Measurements from ENCODE around the gene DTX1. TPM values are rescaled to one million over a fixed set of nuclear protein-coding genes. Genes with fewer than 3 reads are reported as not detected.

DTX1 gene
- total RNA-seq, 4 donors from 2014 or later = 17.3 to 38.1 (median 25.4) TPM

DNA sequence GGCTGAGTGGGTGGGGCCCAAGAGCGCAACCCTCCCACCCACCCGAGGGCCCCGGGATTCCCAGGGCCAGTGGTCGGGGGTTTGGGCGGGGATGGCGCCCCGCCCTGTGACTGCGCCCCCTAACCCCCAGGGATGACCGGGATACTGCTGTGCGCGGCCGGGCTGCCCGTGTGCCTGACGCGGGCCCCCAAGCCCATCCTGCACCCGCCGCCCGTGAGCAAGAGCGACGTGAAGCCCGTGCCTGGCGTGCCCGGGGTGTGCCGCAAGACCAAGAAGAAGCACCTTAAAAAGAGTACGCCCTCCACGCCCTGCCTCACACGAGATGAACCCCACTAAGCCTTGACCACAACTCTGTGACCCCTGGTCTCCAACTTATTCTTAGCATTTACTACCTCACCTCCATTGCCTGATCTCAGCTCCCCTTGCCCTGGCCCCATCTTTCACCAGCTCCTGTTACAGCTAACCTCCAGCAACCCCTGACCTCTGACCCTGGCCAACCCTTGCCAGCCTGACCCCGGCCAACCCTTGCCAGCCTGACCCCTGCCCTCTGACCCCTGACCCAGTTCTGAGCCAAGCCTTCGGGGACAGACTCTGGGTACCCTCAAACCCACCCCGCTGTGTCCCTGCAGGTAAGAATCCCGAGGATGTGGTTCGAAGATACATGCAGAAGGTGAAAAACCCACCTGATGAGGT, 37.0 kb downstream of the DTX1 start:
- TF ChIP-seq, protein P1, sequence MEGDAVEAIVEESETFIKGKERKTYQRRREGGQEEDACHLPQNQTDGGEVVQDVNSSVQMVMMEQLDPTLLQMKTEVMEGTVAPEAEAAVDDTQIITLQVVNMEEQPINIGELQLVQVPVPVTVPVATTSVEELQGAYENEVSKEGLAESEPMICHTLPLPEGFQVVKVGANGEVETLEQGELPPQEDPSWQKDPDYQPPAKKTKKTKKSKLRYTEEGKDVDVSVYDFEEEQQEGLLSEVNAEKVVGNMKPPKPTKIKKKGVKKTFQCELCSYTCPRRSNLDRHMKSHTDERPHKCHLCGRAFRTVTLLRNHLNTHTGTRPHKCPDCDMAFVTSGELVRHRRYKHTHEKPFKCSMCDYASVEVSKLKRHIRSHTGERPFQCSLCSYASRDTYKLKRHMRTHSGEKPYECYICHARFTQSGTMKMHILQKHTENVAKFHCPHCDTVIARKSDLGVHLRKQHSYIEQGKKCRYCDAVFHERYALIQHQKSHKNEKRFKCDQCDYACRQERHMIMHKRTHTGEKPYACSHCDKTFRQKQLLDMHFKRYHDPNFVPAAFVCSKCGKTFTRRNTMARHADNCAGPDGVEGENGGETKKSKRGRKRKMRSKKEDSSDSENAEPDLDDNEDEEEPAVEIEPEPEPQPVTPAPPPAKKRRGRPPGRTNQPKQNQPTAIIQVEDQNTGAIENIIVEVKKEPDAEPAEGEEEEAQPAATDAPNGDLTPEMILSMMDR (IDR thresholded peaks at IDR 0.05) = no peak
- TF ChIP-seq POLR2A (IDR thresholded peaks at IDR 0.05) = no peak
- no peak for TF ChIP-seq EP300 (IDR thresholded peaks at IDR 0.05)
- no peak overlapping the region for H3K4me3 ChIP-seq
- H3K9me3 ChIP-seq = no peaks in the 10 kb centered on the region
- H3K27me3 ChIP-seq = peaks cover 0 to 5% of the 10 kb centered on the region in 2 donors
- no peak for DNase-seq (ENCODE audit: low spot score in 2 of 2)
- H3K27ac ChIP-seq = no peak overlapping the region
- H3K36me3 ChIP-seq = no peaks in the 10 kb centered on the region
- peaks cover 0 to 25% (median 8%) of the 10 kb centered on the region in 4 donors for H3K4me1 ChIP-seq
- WGBS, 2 donors = 49 to 67% methylated on average over 24 to 25 of the region's 32 CpGs

- H3K27me3 ChIP-seq = peaks cover 0 to 8% of the 10 kb centered on the region in 2 donors
- no peak for TF ChIP-seq POLR2A (IDR thresholded peaks at IDR 0.05)
- no peak overlapping the region for H3K27ac ChIP-seq
- no peaks in the 10 kb centered on the region for H3K9me3 ChIP-seq
- H3K4me1 ChIP-seq = peaks cover 0 to 27% (median 6%) of the 10 kb centered on the region in 4 donors
- H3K4me3 ChIP-seq = no peak overlapping the region
- no peak for DNase-seq (ENCODE audit: low spot score in 2 of 2)
- no peaks in the 10 kb centered on the region for H3K36me3 ChIP-seq
- 90 to 97% methylated on average over 14 to 15 of the region's 16 CpGs for WGBS, 2 donors
Observed at GRCh38 chr12:113094738-113095137, 38.2 kb downstream of the DTX1 start.

DNA sequence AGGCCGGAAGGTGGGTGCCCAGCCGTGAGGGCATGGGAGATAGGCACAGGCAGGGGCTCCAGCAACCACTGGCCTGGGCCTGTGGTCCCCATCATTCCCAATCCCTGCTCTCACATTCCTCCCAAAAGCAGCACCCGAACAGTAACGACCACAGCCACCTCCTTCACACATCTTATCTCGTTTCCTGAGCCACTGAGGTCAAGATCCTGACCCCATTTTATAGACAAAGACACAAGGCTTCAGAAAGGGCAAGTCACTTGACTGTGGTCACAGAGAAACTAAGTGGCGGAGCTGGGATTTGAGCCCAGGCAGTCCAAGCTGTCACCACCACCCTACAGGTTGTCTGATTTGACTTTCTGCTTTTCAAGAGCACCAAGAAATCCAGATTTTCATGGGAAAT, 38.9 kb downstream of the DTX1 start:
- 48 to 52% methylated on average over 6 of the region's 6 CpGs for WGBS, 2 donors
- peaks cover 0 to 13% of the 10 kb centered on the region in 2 donors for H3K27me3 ChIP-seq
- DNase-seq (ENCODE audit: low spot score in 2 of 2) = no peak
- TF ChIP-seq POLR2A (IDR thresholded peaks at IDR 0.05) = no peak
- no peak for TF ChIP-seq EP300 (IDR thresholded peaks at IDR 0.05)
- TF ChIP-seq, protein P1 (IDR thresholded peaks at IDR 0.05) = no peak
- H3K9me3 ChIP-seq = no peaks in the 10 kb centered on the region
- peaks cover 0 to 27% (median 6%) of the 10 kb centered on the region in 4 donors for H3K4me1 ChIP-seq
- no peak overlapping the region for H3K27ac ChIP-seq
- H3K4me3 ChIP-seq = no peak overlapping the region
- H3K36me3 ChIP-seq = no peaks in the 10 kb centered on the region

DNA sequence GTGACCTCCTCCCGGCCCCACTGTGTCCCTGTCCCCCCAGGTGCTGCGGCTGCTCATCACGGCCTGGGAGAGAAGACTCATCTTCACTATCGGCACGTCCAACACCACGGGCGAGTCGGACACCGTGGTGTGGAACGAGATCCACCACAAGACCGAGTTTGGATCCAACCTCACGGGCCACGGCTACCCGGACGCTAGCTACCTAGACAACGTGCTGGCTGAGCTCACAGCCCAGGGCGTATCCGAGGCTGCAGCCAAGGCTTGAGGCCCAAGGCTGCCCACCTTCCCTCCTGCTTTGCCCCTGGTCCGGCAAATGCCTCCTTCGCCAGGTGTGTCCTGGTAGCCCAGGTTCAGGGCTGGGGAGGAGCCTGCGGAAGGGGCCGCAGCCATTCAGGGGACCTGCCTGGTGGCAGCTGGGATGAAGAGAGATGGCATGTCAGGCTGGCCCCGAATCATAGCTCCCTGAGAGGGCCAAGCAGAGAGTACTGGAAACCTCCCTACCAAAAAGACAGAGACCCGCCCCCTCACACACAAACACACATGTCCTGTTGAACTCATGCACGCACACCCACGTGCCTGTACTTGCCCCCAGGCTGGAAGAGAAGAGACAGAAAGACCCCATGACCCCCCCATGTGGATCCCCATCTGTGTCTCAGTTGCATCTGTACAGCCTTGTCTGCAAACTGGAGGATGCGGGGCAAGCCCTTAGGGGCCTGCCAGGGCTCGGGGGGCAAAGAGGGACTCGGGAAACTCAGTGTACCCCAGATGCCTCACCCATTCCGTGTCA, 40.3 kb downstream of the DTX1 start:
- Histone ChIP-seq H3K27me3 (peaks cover 0 to 17% of the 10 kb centered on the region in 2 donors), H3K27ac (peak overlapping the region in 1 of 4 donors; percentile 46), H3K4me3 (no peak overlapping the region), H3K36me3 (no peaks in the 10 kb centered on the region), H3K4me1 (peaks cover 0 to 27% (median 6%) of the 10 kb centered on the region in 4 donors), H3K9me3 (no peaks in the 10 kb centered on the region)
- whole genome bisulfite sequencing, 2 donors = 70 to 84% methylated on average over 11 to 30 of the region's 30 CpGs
- TF ChIP-seq, protein P1 (IDR thresholded peaks at IDR 0.05) = no peak
- TF ChIP-seq POLR2A (IDR thresholded peaks at IDR 0.05) = no peak
- no peak for TF ChIP-seq EP300 (IDR thresholded peaks at IDR 0.05)
- DNase-seq (ENCODE audit: low spot score in 2 of 2) = no peak

- WGBS, 2 donors = 29 to 33% methylated on average over 13 to 14 of the region's 14 CpGs
- H3K9me3 ChIP-seq = no peaks in the 10 kb centered on the region
- TF ChIP-seq EP300 (IDR thresholded peaks at IDR 0.05) (no peak), POLR2A (IDR thresholded peaks at IDR 0.05) (no peak)
- TF ChIP-seq, protein P1 (IDR thresholded peaks at IDR 0.05) = no peak
- no peak overlapping the region for H3K4me3 ChIP-seq
- H3K4me1 ChIP-seq = peaks cover 0 to 23% (median 4%) of the 10 kb centered on the region in 4 donors
- peak; percentile 37 to 44 for DNase-seq (ENCODE audit: low spot score in 2 of 2)
- peak overlapping the region in 2 of 4 donors; percentile 16 to 46 for H3K27ac ChIP-seq
- peaks cover 0 to 20% of the 10 kb centered on the region in 2 donors for H3K27me3 ChIP-seq
- no peaks in the 10 kb centered on the region for H3K36me3 ChIP-seq
Observed at GRCh38 chr12:113097716-113098440, 41.3 kb downstream of the DTX1 start.

Data from tibial nerve (tissue), 4 donors.